ENCODE data around the gene PHKA2.

DNA sequence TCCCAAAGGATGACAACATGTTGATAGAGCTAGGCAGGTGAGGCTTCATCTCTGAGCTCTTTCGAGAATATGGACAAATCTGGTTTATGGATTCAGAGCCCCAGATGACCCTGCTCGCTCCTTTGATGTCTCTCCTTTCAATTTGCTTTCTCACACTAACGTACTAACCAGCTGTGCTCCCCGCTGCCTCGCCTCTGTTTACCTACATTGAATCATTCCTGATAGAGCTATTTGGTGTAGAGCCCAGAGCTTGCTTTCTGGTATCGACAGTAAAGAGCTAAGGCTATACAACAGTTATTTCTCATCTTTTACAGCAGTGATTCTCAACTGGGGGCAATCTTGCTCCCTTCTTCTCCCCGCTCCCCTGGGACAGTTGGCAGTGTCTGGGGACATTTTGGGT lies 8.9 kb upstream of the PHKA2 start:
- TF ChIP-seq EZH2phosphoT487 (IDR thresholded peaks at IDR 0.05; ENCODE audit: low read depth), result no peak
- TF ChIP-seq, protein P1, sequence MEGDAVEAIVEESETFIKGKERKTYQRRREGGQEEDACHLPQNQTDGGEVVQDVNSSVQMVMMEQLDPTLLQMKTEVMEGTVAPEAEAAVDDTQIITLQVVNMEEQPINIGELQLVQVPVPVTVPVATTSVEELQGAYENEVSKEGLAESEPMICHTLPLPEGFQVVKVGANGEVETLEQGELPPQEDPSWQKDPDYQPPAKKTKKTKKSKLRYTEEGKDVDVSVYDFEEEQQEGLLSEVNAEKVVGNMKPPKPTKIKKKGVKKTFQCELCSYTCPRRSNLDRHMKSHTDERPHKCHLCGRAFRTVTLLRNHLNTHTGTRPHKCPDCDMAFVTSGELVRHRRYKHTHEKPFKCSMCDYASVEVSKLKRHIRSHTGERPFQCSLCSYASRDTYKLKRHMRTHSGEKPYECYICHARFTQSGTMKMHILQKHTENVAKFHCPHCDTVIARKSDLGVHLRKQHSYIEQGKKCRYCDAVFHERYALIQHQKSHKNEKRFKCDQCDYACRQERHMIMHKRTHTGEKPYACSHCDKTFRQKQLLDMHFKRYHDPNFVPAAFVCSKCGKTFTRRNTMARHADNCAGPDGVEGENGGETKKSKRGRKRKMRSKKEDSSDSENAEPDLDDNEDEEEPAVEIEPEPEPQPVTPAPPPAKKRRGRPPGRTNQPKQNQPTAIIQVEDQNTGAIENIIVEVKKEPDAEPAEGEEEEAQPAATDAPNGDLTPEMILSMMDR (IDR thresholded peaks at IDR 0.05; ENCODE audit: low read depth, low read length), result no peak

Data from OCI-LY3 (cell line).